HCEC 1CT (cell line): ENCODE results near the gene NPEPPS.
"Not testable (repeated sequence)": the region's sequence is repeated elsewhere in the genome, so short reads cannot be mapped to it uniquely, and the experiment has no call there.

Source experiments
- DNase-seq: peaks from one replicate; pipeline ENCODE4 v3.0.0-alpha.2; 2017

NPEPPS gene, protein sequence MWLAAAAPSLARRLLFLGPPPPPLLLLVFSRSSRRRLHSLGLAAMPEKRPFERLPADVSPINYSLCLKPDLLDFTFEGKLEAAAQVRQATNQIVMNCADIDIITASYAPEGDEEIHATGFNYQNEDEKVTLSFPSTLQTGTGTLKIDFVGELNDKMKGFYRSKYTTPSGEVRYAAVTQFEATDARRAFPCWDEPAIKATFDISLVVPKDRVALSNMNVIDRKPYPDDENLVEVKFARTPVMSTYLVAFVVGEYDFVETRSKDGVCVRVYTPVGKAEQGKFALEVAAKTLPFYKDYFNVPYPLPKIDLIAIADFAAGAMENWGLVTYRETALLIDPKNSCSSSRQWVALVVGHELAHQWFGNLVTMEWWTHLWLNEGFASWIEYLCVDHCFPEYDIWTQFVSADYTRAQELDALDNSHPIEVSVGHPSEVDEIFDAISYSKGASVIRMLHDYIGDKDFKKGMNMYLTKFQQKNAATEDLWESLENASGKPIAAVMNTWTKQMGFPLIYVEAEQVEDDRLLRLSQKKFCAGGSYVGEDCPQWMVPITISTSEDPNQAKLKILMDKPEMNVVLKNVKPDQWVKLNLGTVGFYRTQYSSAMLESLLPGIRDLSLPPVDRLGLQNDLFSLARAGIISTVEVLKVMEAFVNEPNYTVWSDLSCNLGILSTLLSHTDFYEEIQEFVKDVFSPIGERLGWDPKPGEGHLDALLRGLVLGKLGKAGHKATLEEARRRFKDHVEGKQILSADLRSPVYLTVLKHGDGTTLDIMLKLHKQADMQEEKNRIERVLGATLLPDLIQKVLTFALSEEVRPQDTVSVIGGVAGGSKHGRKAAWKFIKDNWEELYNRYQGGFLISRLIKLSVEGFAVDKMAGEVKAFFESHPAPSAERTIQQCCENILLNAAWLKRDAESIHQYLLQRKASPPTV

GRCh38 chr17:47530557-47531232, at the start of gene NPEPPS:
NPEPPS (plus strand) TSS chr17:47531108; CDS start chr17:47531301, 193 bp downstream.
- DNase-seq, result peak; percentile 76

DNA sequence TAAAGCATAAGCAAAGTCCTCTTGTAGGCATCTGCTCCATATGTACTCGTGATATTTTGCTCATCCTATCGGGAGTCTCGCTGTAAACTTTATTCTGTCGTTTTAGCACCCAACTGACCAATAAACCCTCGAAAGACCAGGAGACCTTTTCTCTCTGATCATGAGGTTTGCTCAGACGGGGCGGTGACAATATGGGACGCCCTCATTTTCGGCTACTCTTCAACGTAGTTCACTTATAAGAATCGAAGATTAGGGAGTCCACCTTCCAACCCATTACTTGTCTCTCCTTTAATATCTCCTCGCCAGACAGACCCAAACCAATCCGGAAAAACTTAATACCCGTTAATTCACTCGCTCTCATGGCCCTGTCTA, 39.1 kb upstream of the NPEPPS start:
- DNase-seq, result not testable (repeated sequence)

- DNase-seq, result not testable (repeated sequence)
Measured at GRCh38 chr17:47499074-47499473, 31.8 kb upstream of the NPEPPS start.

DNA sequence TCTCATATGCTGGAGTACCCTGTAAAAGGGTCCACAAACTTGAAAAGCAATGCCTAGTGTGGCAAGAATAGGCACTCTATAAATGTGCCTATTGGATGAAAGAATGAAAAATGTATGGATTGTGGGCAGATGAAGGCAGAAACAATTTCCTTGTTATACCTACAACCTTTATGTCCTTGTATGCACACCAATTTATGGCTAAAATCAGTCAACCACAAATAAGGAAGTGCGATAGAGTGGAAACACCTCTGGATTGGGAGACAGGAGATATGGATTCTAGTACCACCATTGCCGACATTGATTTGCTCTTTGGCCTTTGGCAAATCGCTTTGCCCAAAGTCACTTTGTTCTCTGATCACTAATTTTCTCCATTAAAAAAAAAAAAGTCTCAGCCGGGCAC, 31.4 kb upstream of the NPEPPS start:
- DNase-seq, result not testable (repeated sequence)

GRCh38 chr17:47500620-47501019, 30.3 kb upstream of the NPEPPS start:
- peak; percentile 29 for DNase-seq

- peak; percentile 55 for DNase-seq
Measured at GRCh38 chr17:47502122-47502731, 28.7 kb upstream of the NPEPPS start.

DNA sequence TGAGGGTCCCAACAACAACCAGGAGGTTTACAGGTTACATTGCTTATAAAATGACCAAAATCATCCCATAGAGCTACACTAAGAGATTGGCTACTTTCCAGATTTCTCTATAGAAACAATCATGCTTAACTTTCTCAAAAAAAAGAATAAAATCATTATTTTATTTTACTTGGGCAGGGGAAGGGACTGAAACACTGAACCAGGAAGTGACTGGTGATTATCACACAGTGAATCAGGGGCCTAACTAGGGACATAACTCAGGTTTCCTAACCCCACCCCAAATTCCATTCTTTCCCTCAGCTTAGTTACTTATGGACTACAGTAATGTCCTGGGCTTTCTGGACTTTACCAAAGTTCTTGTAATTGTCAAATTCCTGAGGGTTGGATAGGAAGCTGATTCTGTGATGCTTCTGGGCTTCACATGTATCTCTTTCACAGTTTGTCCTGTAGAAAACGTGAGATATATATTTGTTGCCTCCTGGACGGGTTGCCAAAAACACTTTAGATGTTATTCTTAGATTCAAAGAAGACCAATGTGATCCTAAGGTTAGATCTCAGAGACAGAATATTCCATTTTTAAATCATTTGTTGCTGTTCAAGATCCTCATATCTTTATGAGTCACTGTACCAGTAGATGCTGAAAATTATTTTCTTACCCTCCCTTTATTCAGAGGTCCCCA, 28.0 kb upstream of the NPEPPS start:
- peak; percentile 53 for DNase-seq

DNA sequence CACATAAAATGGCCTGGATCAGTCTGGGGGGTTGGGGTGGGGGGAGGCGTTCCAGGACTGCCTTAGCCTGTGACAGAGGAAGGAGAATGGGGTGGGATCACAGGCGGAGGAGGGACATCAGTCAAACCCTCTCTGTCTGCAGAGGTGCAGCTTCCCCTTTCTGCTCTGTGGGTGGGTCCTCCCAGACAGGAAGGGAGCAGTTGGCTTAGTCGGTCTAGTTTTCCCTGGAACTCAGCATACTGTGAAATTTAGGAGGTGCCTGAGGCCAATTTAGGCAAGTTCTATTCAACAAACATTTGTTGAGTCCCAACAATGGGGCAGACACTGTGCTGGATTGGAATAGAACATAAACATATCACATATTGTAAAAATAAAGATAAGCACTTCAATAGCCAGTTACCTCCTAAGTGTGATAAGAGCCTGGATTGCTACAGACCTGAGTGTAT, 19.2 kb upstream of the NPEPPS start:
- not testable (repeated sequence) for DNase-seq

DNA sequence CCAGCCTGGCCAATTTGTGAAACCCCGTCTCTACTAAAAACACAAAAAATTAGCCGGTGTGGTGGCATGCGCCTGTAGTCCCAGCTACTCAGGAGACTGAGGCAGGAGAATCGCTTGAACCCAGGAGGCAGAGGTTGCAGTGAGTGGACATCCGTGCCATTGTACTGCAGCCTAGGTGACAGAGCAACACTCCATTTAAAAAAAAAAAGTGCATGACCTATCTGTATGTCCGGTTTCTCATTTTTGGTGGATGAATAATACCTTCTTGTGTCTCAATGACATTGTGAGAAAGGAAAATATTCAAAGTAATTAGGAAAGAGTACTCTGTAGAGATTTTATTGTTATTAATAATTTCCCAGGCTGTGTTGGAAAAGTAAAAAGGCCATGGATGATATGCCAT, 17.6 kb upstream of the NPEPPS start:
- peak; percentile 22 for DNase-seq

- DNase-seq, result not testable (repeated sequence)
Measured at GRCh38 chr17:47518880-47519279, 12.0 kb upstream of the NPEPPS start.

- not testable (repeated sequence) for DNase-seq
Measured at GRCh38 chr17:47519365-47519764, 11.5 kb upstream of the NPEPPS start.

GRCh38 chr17:47520279-47520678, 10.6 kb upstream of the NPEPPS start:
- DNase-seq, result not testable (repeated sequence)

DNA sequence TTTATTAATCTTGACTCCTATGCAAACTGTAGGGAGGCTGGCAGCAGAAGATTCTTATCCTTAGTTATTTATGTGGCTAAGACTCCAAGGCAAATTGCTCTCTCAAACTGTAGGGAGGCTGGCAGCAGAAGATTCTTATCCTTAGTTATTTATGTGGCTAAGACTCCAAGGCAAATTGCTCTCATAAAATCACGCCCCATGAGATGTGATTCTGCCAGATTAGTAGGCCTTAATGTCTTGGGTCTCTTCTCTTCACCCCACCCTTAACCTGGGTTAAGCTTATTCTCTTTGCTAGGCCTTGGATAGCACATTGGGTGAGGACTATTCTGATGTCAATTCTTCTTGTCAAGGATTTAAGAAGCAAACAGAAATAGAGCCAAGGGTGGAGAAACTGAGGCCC, 9.5 kb upstream of the NPEPPS start:
- DNase-seq, result not testable (repeated sequence)

- DNase-seq, result not testable (repeated sequence)
Measured at GRCh38 chr17:47522341-47522740, 8.6 kb upstream of the NPEPPS start.

- DNase-seq, result not testable (repeated sequence)
Measured at GRCh38 chr17:47531233-47531820, 419 bp downstream of the NPEPPS start.

DNA sequence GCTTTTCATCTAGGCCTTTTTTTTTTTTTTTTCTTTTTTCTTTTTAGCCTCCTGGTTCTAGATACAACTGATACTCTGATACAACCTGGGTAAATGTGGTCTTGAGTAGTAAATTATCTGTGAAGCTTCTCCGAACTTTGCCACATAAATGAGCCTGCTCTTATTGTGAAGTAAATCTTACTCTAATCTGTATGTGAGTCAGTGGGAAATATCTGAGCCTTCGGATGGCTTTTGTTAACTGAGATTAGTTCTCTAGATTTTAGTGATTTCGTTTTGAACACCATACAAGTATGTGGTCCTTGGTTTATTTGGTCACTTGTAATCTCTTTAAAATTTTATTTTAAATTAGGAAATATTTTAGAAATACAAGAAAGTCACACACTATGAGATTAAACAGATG, 8.2 kb downstream of the NPEPPS start:
- DNase-seq, result not testable (repeated sequence)

- not testable (repeated sequence) for DNase-seq
Measured at GRCh38 chr17:47541676-47542075, 10.8 kb downstream of the NPEPPS start.

DNA sequence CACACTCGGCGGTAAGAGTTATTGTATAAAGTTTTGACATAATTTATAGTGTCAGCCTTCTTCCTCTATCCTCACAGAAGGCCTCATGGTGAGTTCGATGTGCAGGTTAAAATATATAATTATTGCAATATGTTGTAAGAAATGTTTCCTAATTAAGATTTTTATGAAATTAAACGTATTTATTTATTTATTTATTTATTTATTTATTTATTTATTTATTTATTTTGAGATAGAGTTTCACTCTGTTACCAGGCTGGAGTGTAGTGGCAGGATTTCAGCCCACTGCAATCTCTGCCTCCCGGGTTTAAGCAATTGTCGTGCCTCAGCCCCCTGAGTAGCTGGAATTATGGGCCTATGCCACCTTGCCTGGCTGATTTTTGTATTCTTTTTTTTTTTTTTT, 13.4 kb downstream of the NPEPPS start:
- DNase-seq, result not testable (repeated sequence)

- DNase-seq, result not testable (repeated sequence)
Measured at GRCh38 chr17:47554733-47555132, 23.8 kb downstream of the NPEPPS start.

- DNase-seq, result not testable (repeated sequence)
Measured at GRCh38 chr17:47556108-47556507, 25.2 kb downstream of the NPEPPS start.

DNA sequence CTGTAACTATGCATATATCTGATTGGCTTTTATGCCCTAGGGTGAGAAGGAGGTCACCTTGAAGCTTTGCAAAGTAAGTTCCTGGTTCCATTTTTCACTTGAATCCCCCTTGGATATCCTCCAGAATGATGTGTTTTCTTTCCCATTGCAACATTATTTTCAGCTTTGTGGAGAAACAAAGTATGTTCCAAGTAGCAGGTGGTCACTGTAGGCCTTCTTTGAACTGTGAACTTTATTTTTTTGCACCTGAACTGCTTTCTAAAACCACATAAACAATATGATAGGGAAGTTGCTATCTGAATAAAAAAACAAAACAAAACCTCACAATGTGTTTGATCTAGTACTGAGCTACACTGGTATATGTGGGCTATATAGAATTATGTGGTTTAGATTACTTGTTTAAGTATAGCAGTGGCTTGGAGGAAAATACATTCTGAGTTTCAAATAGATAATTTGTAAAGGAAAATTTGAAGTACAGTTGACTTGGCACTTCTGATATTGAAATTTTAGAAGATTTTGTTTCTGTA, 29.7 kb downstream of the NPEPPS start:
- DNase-seq, result not testable (repeated sequence)
